HCT116 (cell line): ENCODE measurements around the gene STK39. TPM values are rescaled to one million over a fixed set of nuclear protein-coding genes. Genes with fewer than 3 reads are reported as not detected.

Experiments used
- ATAC-seq: fragments of 200-7000 bp; cut with Tn5 transposase; 2 replicates; pipeline ENCODE4 v1.9.1; 2020; ENCODE audit warnings: mild to moderate bottlenecking, moderate library complexity
- BruUV-seq: library from RNA; stranded (reverse); fragments of 400-500 nt; replicated peaks from 2 replicates; lab custom pipeline; 2021; lab: Mats Ljungman, UMichigan
- CTCF ChIA-PET: fragments of 300-600 bp; sonication (Branson Sonifier 250); formaldehyde crosslinking; loops from one replicate; lab custom pipeline; 2021; ENCODE audit warnings: antibody characterized with exemption; lab: Charles Lee
- POLR2A ChIA-PET: fragments of 300-600, 350-600 bp; sonication (Branson Sonifier 250); formaldehyde crosslinking; loops from one replicate; lab custom pipeline; 2021; ENCODE audit warnings: antibody characterized with exemption; lab: Charles Lee
- RAD21 ChIA-PET, 2 experiments: fragments of 300-600 bp; sonication (Branson Sonifier 250); formaldehyde crosslinking; loops; one replicate each; lab custom pipeline; 2023; ENCODE audit warnings: low total read pairs in 2 of 2; ENCODE audit not compliant: uncharacterized antibody in 2 of 2, unreplicated experiment in 2 of 2, low non-redundant PET in 1 of 2; lab: Charles Lee
- DNase-seq: peaks from one replicate; pipeline ENCODE4 v3.0.0-alpha.2; 2010; ENCODE audit warnings: low read depth, low spot score
- H2AFZ ChIP-seq: fragments of 200-600 bp; shearing (Covaris generic), sonication (generic); 2 replicates; pipeline ENCODE4 v1.6.1; 2017; ENCODE audit warnings: low read depth, mixed run types, mixed read lengths, antibody characterized with exemption, low read length; ENCODE audit not compliant: poor library complexity, severe bottlenecking
- H3K27ac ChIP-seq: 2 replicates; pipeline ENCODE4 v1.5.1; 2012; ENCODE audit warnings: low read depth, low read length
- H3K27me3 ChIP-seq: fragments of 200-600 bp; sonication (generic); 2 replicates; pipeline ENCODE4 v1.6.1; 2016; ENCODE audit warnings: mixed run types, low read length, mixed read lengths; ENCODE audit not compliant: insufficient read depth
- H3K36me3 ChIP-seq, 2 experiments: fragments of 200-500 bp in 1 of 2; fragments of 200-600 bp in 1 of 2; sonication (Bioruptor generic) in 1 of 2; sonication (generic) in 1 of 2; 2 replicates each; pipeline versions ENCODE4 v1.5.1 to v1.6.1; 2014 to 2016; ENCODE audit warnings: low read length in 2 of 2, inconsistent platforms in 1 of 2, mixed read lengths in 1 of 2, mixed run types in 1 of 2; ENCODE audit not compliant: insufficient read depth in 2 of 2, control insufficient read depth in 1 of 2
- H3K4me1 ChIP-seq, 2 experiments: fragments of 200-600 bp in 1 of 2; sonication (generic) in 1 of 2; 2 replicates each; pipeline versions ENCODE4 v1.5.1 to v1.6.1; 2012 to 2017; ENCODE audit warnings: low read length in 2 of 2, inconsistent platforms in 1 of 2, mild to moderate bottlenecking in 1 of 2, mixed read lengths in 1 of 2, mixed run types in 1 of 2, moderate library complexity in 1 of 2; ENCODE audit not compliant: insufficient read depth in 2 of 2, control insufficient read depth in 1 of 2
- H3K4me2 ChIP-seq: fragments of 200-600 bp; sonication (generic); 2 replicates; pipeline ENCODE4 v1.6.1; 2017; ENCODE audit warnings: mixed run types, low read length, mixed read lengths
- H3K4me3 ChIP-seq, 2 experiments: fragments of 200-600 bp in 1 of 2; sonication (generic) in 1 of 2; replicated peaks in 1 of 2; 2 replicates each; pipeline ENCODE4 v1.5.1; 2011 to 2016; ENCODE audit warnings: low read length in 2 of 2, control low read depth in 1 of 2, low read depth in 1 of 2, mild to moderate bottlenecking in 1 of 2, mixed read lengths in 1 of 2, mixed run types in 1 of 2
- H3K79me2 ChIP-seq: fragments of 200-600 bp; sonication (generic); 2 replicates; pipeline ENCODE4 v1.6.1; 2017; ENCODE audit warnings: mild to moderate bottlenecking, mixed run types, low read length, moderate library complexity, mixed read lengths; ENCODE audit not compliant: insufficient read depth
- H3K9ac ChIP-seq: fragments of 200-600 bp; sonication (generic); 2 replicates; pipeline ENCODE4 v1.6.1; 2016; ENCODE audit warnings: low read length, mixed read lengths
- H3K9me2 ChIP-seq: fragments of 200-600 bp; sonication (generic), shearing (Covaris generic); 2 replicates; pipeline ENCODE4 v1.6.1; 2017; ENCODE audit warnings: mixed run types, mild to moderate bottlenecking, moderate library complexity; ENCODE audit not compliant: insufficient read depth
- H3K9me3 ChIP-seq, 2 experiments: fragments of 200-500 bp in 1 of 2; fragments of 200-600 bp in 1 of 2; sonication (Bioruptor generic) in 1 of 2; sonication (generic) in 1 of 2; 2 replicates each; pipeline ENCODE4 v1.6.1; 2014 to 2017; ENCODE audit warnings: low read length in 2 of 2, mixed read lengths in 2 of 2, inconsistent platforms in 1 of 2, low read depth in 1 of 2, mild to moderate bottlenecking in 1 of 2, mixed run types in 1 of 2, moderate library complexity in 1 of 2; ENCODE audit not compliant: control insufficient read depth in 1 of 2, insufficient read depth in 1 of 2
- H4K20me1 ChIP-seq: fragments of 200-600 bp; sonication (generic), shearing (Covaris generic); 2 replicates; pipeline ENCODE4 v1.6.1; 2017; ENCODE audit warnings: mixed run types, mild to moderate bottlenecking, moderate library complexity; ENCODE audit not compliant: insufficient read depth
- ATF3 ChIP-seq: IDR thresholded peaks from 2 replicates; pipeline ENCODE4 v1.6.1; 2012
- ELF1 ChIP-seq: IDR thresholded peaks from 2 replicates; pipeline ENCODE4 v1.6.1; 2012; ENCODE audit warnings: low read depth, borderline replicate concordance
- EZH2 ChIP-seq: fragments of 200-600 bp; sonication (generic); IDR thresholded peaks from 2 replicates; pipeline ENCODE4 v1.6.1; 2017; ENCODE audit warnings: antibody characterized with exemption, mixed run types
- FOSL1 ChIP-seq: IDR thresholded peaks from 2 replicates; pipeline ENCODE4 v1.6.1; 2012; ENCODE audit warnings: low read depth
- MAX ChIP-seq: IDR thresholded peaks from 2 replicates; pipeline ENCODE4 v1.6.1; 2012
- REST ChIP-seq: IDR thresholded peaks from 2 replicates; pipeline ENCODE4 v1.6.1; 2012; ENCODE audit warnings: low read depth
- SRF ChIP-seq: IDR thresholded peaks from 2 replicates; pipeline ENCODE4 v1.6.1; 2012; ENCODE audit warnings: low read depth
- ZBTB33 ChIP-seq: IDR thresholded peaks from 2 replicates; pipeline ENCODE4 v1.6.1; 2011; ENCODE audit warnings: mild to moderate bottlenecking, low read length, moderate library complexity; ENCODE audit not compliant: insufficient replicate concordance; ENCODE audit errors: extremely low read depth
- ZNF274 ChIP-seq: fragments of 200-500 bp; sonication (Bioruptor generic); IDR thresholded peaks from 2 replicates; pipeline ENCODE4 v1.6.1; 2014; ENCODE audit warnings: mild to moderate bottlenecking, low read depth, low read length, inconsistent platforms
- intact Hi-C: fragments of 100-400 bp; cut with micrococcal nuclease; formaldehyde crosslinking; loops from 2 replicates; pipeline ENCODE4 v1.10.0; 2022
- total RNA-seq: library from RNA; stranded (reverse); gene quantifications from one replicate; pipeline ENCODE4 v1.2.1, GENCODE V29; 2021; ENCODE audit not compliant: unreplicated experiment

Gene STK39
- total RNA-seq, 1 experiment from 2014 or later, result 118 TPM

- no peak for DNase-seq
- H3K4me1 ChIP-seq, result no peaks in the 10 kb centered on the region
- no peak overlapping the region for H3K9ac ChIP-seq
- TF ChIP-seq ZBTB33 (no peak), FOSL1 (no peak), SRF (no peak), ZNF274 (no peak), EZH2 (no peak), MAX (no peak), REST (no peak), ATF3 (no peak), ELF1 (no peak)
- intact Hi-C loops, result no loop called here
- H3K9me3 ChIP-seq, result no peaks in the 10 kb centered on the region
- ChIA-PET POLR2A (no interaction called here), RAD21 (no interaction called here), CTCF (no interaction called here)
- no peak overlapping the region for H3K4me3 ChIP-seq
- H2AFZ ChIP-seq, result no peak overlapping the region
- no peaks in the 10 kb centered on the region; a peak in 1 of 4 replicates for H3K36me3 ChIP-seq
- H3K9me2 ChIP-seq, result no peaks in the 10 kb centered on the region
- no TSS peak for BruUV-seq
- H3K79me2 ChIP-seq, result peaks cover 16% of the 10 kb centered on the region; the same call in 1 of the 2 replicates
- 0 out of 2 replicates have a peak, but pooled peaks cover 5% of the 10 kb centered on the region for H4K20me1 ChIP-seq
- no peak for ATAC-seq
- H3K4me2 ChIP-seq, result no peak overlapping the region
- H3K27me3 ChIP-seq, result no peaks in the 10 kb centered on the region
- H3K27ac ChIP-seq, result no peak overlapping the region
These were observed 213.4 kb downstream of the STK39 start for GRCh38 chr2:168033966-168034365.
